ENCODE measurements around the gene ASCL2.

DNA sequence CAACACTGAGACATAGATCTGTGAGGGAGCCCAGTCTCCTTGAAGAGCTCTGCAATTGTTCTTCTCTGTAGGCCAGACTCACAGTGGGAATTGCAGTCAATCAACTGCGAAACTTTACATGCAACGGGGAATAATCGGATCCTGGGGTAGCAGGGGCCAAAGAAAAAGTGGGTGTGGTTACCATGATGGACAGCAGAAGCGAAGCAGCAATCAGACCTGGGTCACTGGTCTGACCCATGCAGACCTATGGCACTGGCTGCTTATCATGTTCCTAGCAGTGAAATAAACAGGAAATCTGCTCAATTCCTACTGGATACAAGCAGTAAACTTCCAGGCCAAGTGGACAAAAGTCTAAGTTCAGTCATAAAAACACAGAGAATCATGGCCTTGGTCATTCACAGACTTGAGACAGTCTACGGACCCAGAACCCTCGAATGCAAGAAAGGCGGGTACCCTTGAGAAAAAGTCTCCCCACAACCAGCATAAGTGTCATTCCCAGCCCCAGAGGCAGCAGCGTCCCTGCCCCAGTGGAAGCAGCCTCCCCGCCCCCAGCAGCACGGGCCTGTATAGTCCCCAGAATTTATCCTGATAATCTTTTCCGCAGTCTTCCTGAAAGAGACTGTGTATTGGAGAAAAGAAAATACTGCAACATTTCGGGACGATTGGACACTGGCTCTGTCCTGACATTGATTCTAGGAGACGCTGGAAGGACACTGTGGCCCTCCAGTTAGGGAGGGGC lies 34.6 kb downstream of the ASCL2 start:
- no peak for TF ChIP-seq POLR2AphosphoS5 (IDR thresholded peaks at IDR 0.05)
- TF ChIP-seq CTCF (IDR thresholded peaks at IDR 0.05) = no peak
- TF ChIP-seq POLR2A (IDR thresholded peaks at IDR 0.05) = no peak
